ENCODE data around the gene KCNJ8. TPM values are rescaled to one million over a fixed set of nuclear protein-coding genes. Genes with fewer than 3 reads are reported as not detected.
"Not testable (repeated sequence)": the region's sequence is repeated elsewhere in the genome, so short reads cannot be mapped to it uniquely, and the experiment has no call there.

The KCNJ8 gene
- total RNA-seq, 1 donor from 2014 or later = 12.8 TPM

DNA sequence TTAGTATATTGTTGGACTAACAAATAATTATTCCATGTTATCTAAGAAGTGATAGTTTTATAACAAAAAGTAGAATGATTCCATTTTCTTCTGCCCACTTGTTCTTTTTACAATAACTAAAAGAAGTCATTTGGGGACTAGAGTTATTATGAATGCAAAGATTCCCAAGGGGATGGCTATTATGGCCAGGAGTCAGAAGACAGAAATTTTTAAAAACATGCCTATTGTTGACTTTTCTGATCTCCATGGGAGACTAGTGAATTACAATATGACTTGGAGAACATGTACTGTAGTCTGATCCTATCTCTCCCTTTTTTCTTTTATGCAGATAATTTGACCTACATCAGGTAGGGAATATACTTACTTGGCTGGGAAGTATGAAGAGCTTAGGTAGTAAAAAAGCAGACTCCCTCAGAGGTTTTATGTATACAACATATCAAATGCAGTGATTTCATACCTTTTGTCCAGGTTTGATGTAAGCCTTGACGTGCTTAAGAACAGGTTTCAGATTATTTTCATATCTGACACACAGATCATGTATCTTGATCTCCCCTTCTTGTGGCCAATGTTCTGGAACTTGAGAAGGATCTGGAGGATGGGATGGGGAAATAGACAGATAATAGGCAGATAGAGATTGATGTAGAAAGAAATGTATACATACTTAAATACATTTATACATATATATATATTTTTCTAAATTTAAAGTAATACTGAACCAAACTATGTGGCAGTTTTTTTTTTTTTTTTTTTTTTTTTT lies 41.0 kb upstream of the KCNJ8 start:
- Histone ChIP-seq H3K4me3 (no peak overlapping the region), H3K9me3 (no peaks in the 10 kb centered on the region), H3K27me3 (ENCODE audit: low read depth) (no peaks in the 10 kb centered on the region), H3K4me1 (peaks cover 13% of the 10 kb centered on the region), H3K27ac (no peak overlapping the region), H3K36me3 (no peaks in the 10 kb centered on the region)
- no peak for DNase-seq
- intact Hi-C loops (cut with DNase I) = no loop called here
- TF ChIP-seq, protein P1, sequence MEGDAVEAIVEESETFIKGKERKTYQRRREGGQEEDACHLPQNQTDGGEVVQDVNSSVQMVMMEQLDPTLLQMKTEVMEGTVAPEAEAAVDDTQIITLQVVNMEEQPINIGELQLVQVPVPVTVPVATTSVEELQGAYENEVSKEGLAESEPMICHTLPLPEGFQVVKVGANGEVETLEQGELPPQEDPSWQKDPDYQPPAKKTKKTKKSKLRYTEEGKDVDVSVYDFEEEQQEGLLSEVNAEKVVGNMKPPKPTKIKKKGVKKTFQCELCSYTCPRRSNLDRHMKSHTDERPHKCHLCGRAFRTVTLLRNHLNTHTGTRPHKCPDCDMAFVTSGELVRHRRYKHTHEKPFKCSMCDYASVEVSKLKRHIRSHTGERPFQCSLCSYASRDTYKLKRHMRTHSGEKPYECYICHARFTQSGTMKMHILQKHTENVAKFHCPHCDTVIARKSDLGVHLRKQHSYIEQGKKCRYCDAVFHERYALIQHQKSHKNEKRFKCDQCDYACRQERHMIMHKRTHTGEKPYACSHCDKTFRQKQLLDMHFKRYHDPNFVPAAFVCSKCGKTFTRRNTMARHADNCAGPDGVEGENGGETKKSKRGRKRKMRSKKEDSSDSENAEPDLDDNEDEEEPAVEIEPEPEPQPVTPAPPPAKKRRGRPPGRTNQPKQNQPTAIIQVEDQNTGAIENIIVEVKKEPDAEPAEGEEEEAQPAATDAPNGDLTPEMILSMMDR (IDR thresholded peaks at IDR 0.05) = no peak
- ATAC-seq = no peak

DNA sequence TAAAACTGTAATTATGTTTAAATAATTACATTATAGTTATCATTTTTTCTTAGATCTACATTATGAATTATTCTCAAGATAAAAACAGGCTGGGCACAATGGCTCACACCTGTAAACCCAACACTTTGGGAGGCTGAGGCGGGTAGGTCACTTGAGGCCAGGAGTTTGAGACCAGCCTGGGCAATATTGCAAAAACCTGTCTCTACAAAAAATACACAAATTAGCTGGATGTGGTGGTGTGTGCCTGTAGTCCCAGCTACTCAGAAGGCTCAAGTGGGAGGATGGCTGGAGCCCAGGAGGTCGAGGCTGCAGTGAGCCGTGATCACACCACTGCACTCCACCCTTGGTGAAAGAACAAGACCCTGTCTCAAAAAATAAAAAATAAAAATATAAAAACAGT lies 40.3 kb upstream of the KCNJ8 start:
- H3K36me3 ChIP-seq = no peaks in the 10 kb centered on the region
- no peak for DNase-seq
- TF ChIP-seq, protein P1 (IDR thresholded peaks at IDR 0.05) = no peak
- H3K4me1 ChIP-seq = peaks cover 12% of the 10 kb centered on the region
- no peaks in the 10 kb centered on the region for H3K9me3 ChIP-seq
- H3K4me3 ChIP-seq = no peak overlapping the region
- no peak overlapping the region for H3K27ac ChIP-seq
- intact Hi-C loops (cut with DNase I) = no loop called here
- H3K27me3 ChIP-seq (ENCODE audit: low read depth) = no peaks in the 10 kb centered on the region
- no peak for ATAC-seq

DNA sequence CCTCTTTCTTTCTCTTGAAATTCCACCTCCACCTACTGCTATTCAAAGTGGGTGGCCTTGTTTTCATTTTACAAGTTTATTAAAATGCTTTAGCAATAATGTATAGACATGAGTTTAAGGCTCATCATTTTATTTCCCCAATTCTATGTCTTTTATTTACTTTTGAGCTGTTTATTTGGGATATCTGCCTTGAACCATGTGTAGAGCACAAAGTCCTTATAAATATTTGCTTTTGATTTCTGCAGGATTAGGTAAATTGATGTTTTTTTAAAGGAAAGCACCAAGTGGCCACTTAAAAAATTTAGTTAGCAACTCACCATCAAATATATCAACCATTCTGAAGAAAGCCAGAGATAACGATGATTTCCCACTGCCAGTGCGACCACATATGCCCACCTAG lies 39.8 kb upstream of the KCNJ8 start:
- DNase-seq (no peak), ATAC-seq (no peak)
- intact Hi-C loops (cut with DNase I) = no loop called here
- Histone ChIP-seq H3K9me3 (no peaks in the 10 kb centered on the region), H3K27me3 (ENCODE audit: low read depth) (no peaks in the 10 kb centered on the region), H3K36me3 (no peaks in the 10 kb centered on the region), H3K4me1 (peaks cover 7% of the 10 kb centered on the region), H3K27ac (no peak overlapping the region), H3K4me3 (no peak overlapping the region)
- TF ChIP-seq, protein P1 (IDR thresholded peaks at IDR 0.05) = no peak

DNA sequence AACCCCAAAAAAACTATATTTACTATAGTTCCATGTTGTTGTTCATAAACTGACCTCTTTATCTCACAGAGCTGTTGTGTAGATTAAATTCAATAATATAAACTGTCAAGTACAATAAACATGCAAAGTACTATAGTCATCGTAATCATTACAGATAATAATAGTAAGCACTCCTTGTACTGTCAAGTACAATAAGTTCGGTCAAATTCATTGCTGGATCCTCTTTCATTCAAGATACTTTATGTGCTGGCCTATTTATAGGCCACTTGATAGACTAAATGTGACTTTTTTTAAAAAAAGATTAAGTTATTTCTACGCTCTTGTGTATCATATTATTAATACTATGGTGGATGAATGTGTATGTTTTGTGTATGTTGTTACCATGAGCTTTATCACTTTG lies 39.2 kb upstream of the KCNJ8 start:
- TF ChIP-seq, protein P1 (IDR thresholded peaks at IDR 0.05) = no peak
- ATAC-seq = no peak

DNA sequence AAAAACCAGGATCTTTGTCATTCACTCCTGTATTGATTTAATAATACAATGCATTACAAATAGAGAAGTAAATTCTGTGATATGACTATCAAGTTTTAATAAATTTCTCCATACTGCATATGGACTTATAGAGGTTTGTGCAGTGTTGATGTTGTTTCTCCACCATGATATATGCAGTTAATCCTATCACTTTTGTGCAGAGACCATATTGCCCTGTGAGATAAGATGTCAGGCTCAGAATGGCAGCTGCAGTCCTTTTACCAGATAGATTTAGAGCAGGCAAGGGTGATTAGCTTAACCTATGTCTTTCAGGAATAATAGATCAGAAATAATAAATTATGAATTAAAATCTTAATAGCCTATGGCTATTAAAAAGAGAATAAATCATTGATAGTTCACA lies 38.6 kb upstream of the KCNJ8 start:
- intact Hi-C loops (cut with DNase I) = no loop called here
- H3K4me3 ChIP-seq = no peak overlapping the region
- TF ChIP-seq, protein P1 (IDR thresholded peaks at IDR 0.05) = no peak

More for the DNA sequence above, 39.2 kb upstream of the KCNJ8 start:
- H3K27ac ChIP-seq = no peak overlapping the region
- intact Hi-C loops (cut with DNase I) = no loop called here
- no peaks in the 10 kb centered on the region for H3K9me3 ChIP-seq
- H3K36me3 ChIP-seq = no peaks in the 10 kb centered on the region
- no peak overlapping the region for H3K4me3 ChIP-seq
- peaks cover 1% of the 10 kb centered on the region for H3K4me1 ChIP-seq
- no peak for DNase-seq
- no peaks in the 10 kb centered on the region for H3K27me3 ChIP-seq (ENCODE audit: low read depth)

DNA sequence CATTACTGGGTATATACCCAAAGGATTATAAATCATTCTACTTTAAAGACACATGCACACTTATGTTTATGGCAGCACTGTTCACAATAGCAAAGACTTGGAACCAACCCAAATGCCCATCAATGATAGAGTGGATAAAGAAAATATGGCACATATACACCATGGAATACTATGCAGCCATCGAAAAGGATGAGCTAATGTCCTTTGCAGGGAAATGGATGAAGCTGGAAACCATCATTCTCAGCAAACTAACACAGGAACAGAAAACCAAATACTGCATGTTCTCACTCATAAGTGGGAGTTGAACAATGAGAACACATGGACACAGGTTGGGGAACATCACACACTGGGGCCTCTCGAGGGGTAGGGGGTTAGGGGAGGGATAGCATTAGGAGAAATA lies 37.8 kb upstream of the KCNJ8 start:
- intact Hi-C loops (cut with DNase I); H3K4me1 ChIP-seq; H3K4me3 ChIP-seq; H3K36me3 ChIP-seq; H3K9me3 ChIP-seq; DNase-seq; ATAC-seq; H3K27ac ChIP-seq; H3K27me3 ChIP-seq (ENCODE audit: low read depth): not testable (repeated sequence)

More for the DNA sequence above, 38.6 kb upstream of the KCNJ8 start:
- Histone ChIP-seq H3K9me3 (no peaks in the 10 kb centered on the region), H3K27ac (no peak overlapping the region), H3K4me1 (no peaks in the 10 kb centered on the region), H3K36me3 (no peaks in the 10 kb centered on the region), H3K27me3 (ENCODE audit: low read depth) (no peaks in the 10 kb centered on the region)
- no peak for ATAC-seq
- no peak for DNase-seq

Measured in lower lobe of right lung (tissue), 2 donors.